ENCODE measurements around the gene TXN2.
"Not testable (repeated sequence)": the region's sequence is repeated elsewhere in the genome, so short reads cannot be mapped to it uniquely, and the experiment has no call there.

TXN2 gene

DNA sequence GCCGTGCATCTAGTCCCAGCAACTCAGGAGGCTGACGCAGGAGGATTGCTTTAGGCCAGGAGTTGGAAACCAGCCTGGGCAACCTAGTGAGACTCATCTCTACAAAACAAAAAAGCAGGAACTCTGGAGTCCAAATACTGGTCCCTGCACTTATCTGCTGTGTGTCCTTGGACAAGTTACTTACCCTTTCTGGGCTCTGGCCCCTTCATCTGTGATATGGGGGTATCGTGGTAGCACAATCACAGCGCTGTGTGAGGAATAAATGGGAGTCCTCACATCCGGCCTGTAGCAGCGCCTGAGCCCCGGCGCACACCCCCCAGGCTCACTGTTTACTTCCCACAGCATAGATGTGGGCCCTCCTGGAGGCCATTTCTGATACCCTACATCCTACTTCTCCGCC lies 49.5 kb downstream of the TXN2 start:
- peak overlapping the region; percentile 76; the same call in 1 of the 2 replicates for H3K27ac ChIP-seq
- TF ChIP-seq, protein P1, sequence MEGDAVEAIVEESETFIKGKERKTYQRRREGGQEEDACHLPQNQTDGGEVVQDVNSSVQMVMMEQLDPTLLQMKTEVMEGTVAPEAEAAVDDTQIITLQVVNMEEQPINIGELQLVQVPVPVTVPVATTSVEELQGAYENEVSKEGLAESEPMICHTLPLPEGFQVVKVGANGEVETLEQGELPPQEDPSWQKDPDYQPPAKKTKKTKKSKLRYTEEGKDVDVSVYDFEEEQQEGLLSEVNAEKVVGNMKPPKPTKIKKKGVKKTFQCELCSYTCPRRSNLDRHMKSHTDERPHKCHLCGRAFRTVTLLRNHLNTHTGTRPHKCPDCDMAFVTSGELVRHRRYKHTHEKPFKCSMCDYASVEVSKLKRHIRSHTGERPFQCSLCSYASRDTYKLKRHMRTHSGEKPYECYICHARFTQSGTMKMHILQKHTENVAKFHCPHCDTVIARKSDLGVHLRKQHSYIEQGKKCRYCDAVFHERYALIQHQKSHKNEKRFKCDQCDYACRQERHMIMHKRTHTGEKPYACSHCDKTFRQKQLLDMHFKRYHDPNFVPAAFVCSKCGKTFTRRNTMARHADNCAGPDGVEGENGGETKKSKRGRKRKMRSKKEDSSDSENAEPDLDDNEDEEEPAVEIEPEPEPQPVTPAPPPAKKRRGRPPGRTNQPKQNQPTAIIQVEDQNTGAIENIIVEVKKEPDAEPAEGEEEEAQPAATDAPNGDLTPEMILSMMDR (conservative IDR thresholded peaks at IDR 0.05), result no peak

DNA sequence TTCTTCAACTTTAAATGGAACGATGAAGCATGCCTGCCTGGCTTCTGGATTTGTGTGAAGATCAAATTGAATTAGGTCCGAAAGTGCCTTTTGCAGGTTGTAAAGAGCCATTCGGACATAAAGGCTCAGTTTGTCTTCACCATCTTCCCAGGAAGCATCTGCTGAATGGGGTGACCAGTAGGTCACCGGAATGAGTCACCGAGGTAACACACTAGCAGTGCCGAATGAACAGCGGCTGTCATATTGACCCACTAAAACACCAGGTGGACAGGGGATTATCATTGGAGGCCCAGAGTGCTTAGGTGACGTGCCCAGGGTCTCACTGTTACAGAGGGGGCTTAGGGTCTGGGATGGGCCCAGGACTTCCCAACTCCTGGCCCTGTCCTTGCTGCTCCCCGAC lies 50.6 kb downstream of the TXN2 start:
- TF ChIP-seq, protein P1 (conservative IDR thresholded peaks at IDR 0.05), result no peak
- no peak overlapping the region for H3K27ac ChIP-seq

DNA sequence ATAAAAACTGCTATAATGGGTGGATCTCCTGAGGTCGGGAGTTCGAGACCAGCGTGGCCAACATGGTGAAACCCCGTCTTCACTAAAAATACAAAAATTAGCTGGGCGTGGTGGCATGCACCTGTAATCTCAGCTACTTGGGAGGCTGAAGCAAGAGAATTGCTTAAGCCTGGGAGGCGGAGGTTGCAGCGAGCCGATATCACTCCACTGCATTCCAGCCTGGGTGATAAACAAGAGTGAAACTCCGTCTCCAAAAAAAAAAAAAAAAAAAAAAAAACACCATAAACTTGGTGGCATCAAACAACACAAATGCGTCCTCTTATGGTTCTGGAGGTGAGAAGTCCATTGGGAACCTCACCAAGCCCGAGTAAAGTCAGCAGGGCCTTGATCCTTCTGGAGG lies 53.5 kb downstream of the TXN2 start:
- H3K27ac ChIP-seq, result not testable (repeated sequence)

DNA sequence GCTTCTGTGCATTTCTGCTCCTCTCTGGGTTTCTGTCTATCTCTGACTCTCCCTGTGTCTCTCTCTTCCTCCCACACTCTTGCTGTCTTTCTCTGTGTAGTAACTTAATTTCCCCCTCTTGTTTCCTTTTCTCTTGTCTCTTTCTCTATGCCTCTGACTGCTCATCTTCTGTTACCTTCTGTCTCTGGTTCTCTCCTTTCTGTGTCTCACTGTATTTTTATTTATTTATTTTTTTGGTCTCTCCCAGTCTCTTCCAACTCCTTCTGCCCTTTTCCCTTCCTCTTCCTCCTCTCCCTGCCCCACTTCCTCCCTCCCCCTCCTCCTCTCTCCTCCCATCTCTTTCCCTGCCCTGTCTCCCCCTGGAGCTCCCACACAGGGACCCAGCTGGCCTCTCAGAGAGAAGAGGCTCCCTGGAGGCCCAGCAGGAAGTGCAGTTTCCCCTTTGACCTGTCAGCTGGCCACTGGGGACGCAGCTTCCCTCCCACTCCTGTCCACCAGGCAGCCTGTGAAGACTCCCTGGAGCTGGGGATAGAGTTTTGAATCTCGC lies 55.4 kb downstream of the TXN2 start:
- H3K27ac ChIP-seq, result no peak overlapping the region; the same call in 1 of the 2 replicates
- TF ChIP-seq, protein P1 (conservative IDR thresholded peaks at IDR 0.05), result no peak

DNA sequence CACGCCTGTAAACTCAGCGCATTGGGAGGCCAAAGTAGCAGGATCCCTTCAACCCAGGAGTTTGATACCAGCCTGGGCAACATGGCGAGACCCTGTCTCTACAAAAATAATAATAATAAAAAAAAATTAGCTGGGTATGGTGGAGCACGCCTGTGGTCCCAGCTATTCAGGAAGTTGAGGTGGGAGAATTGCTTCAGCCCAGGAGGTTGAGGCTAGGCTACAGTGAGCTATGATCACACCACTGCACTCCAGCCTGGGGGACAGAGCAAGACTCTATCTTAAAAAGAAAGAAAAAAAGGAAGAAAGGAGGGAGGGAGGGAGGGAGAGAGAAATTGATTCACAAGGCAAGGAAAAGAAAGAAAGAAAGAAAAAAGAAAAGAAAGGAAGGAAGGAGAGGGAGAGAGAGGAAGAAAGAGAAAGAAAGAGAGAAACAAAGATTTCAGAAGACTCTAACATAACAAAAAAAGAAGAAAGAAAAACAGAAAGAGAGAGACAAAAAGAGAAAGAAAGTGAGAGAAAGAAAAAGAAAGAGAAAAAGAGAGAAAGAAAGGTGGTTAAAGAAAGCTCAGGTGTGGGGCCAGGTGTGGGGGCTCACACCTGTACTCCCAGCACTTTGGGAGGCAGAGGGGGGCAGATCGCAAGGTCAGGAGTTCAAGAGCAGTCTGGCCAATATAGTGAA lies 56.4 kb downstream of the TXN2 start:
- no peak overlapping the region for H3K27ac ChIP-seq
- TF ChIP-seq, protein P1 (conservative IDR thresholded peaks at IDR 0.05), result no peak

DNA sequence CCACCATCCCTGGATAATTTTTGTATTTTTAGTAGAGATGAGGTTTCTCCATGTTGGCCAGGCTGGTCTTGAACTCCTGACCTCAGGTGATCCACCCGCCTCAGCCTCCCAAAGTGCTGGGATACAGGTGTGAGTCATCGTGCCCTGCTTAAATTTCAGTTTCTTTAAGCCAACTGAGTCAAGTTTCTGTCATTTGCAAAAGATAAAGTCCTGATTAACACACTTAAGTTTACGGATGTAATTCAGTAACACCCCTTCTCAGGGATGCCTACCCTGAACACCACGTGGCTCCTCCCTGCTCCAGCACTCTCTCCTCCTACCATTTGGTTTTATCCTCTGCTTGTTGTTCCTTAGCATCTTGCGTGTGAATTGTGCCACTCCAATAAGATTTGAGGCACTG lies 57.0 kb downstream of the TXN2 start:
- not testable (repeated sequence) for H3K27ac ChIP-seq

DNA sequence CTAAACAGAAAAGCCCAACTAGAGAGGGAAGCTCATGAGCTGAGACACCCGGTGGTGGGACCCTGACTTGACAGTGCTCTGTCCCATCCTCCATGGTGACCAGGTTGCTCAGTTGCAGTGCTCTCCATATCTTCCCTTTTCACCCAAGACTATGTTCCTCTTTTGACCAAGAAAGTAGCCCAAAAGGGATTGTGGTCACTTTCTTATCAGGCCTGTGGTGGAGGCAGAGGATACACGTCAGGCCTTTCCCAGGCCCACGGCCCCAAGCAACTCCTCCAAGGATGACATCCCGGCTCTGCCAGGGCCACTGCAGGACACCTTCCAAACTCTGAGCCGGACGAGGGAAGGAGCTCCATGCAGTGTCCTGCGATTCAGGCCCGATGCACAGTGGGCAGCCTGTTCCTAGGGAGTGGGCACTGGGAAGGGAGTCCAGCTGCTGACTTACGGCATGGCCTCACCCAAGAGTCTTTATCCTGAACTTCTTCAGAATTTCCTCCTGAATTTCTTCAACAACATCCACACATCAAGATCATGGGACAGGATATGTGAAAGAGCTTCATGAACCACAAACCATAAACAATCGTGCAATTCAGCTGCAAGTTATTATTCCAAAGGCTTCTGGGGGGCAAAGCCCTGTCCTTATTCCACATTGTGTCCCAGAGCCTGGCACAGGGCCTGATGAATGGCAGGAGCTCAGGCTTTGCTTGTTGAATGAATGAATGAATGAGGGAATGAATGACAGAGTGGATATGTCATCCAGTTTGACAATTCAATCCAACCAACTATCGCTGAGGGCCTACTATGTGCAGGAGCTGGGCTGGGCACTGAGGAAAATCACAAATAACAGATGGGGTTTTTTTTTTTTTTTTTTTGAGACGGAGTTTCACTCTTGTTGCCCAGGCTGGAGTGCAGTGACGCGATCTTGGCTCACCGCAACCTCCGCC lies 57.7 kb downstream of the TXN2 start:
- TF ChIP-seq, protein P1 (conservative IDR thresholded peaks at IDR 0.05), result no peak

DNA sequence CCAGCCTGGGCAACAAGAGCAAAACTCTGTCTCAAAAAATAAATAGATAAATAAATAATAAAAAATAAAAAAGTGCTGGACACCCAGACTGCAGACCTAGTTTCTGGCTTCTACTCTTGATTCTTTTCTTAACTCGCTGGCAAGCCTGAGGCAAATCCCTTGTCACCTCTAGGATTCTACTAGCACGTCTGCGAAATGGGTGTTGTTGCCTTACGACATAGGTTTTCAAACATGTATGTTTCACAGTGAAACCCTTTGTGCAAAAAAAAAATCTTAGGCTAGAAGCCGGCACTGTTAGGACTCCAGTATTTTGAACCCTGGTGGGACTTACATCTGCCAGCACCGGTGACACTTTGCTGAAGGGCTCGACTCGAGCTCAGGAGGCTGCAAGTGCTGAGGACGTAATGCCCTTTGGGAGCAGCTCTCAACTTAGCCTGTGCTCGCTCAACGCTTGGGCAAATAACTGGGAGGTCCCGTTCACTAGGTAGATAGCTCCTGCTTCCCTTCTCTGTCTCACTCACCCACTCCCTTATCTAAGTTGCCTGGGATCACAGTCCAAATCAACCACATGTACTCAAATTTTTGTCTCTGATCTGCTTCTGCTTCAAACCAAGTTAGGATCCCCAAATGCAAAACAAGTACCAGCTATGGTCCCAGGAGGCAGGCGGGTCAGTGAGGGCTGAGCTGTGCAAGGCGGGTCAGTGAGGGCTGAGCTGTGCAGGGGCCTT lies 59.0 kb downstream of the TXN2 start:
- TF ChIP-seq, protein P1 (conservative IDR thresholded peaks at IDR 0.05), result no peak

More for the DNA sequence above, 57.7 kb downstream of the TXN2 start:
- H3K27ac ChIP-seq, result no peak overlapping the region

More for the DNA sequence above, 59.0 kb downstream of the TXN2 start:
- H3K27ac ChIP-seq, result no peak overlapping the region

Data from VCaP (cell line).